ENCODE results near the gene MORN1.

GRCh38 chr1:2307064-2307605 is 84.2 kb downstream of the MORN1 start:
- TF ChIP-seq POLR2AphosphoS5 (IDR thresholded peaks at IDR 0.05; ENCODE audit: low read depth) (no peak), CTCF (IDR thresholded peaks at IDR 0.05; ENCODE audit: insufficient read depth, low read length) (no peak), GABPA (IDR thresholded peaks at IDR 0.05; ENCODE audit: low read depth) (no peak), REST (IDR thresholded peaks at IDR 0.05; ENCODE audit: insufficient replicate concordance, low read depth) (no peak), SPI1 (IDR thresholded peaks at IDR 0.05; ENCODE audit: borderline replicate concordance, low read depth) (no peak)

All from HL-60 (cell line).